Parathyroid adenoma (tissue), 2 donors: ENCODE results near the gene ZSWIM3.
"Not testable (repeated sequence)": the region's sequence is repeated elsewhere in the genome, so short reads cannot be mapped to it uniquely, and the experiment has no call there.

ENCODE experiments used
- H2AFZ ChIP-seq: fragments of 300-600 bp; sonication (generic); one replicate; pipeline ENCODE4 v1.7.0; 2017; ENCODE audit warnings: antibody characterized with exemption, mild to moderate bottlenecking
- H3K27ac ChIP-seq: fragments of 300-600 bp; sonication (generic); one replicate; pipeline ENCODE4 v1.7.0; 2017
- H3K27me3 ChIP-seq: fragments of 300-600 bp; sonication (generic); one replicate; pipeline ENCODE4 v1.7.0; 2017; ENCODE audit warnings: low read length; ENCODE audit not compliant: control insufficient read depth, insufficient read depth
- H3K36me3 ChIP-seq: fragments of 300-600 bp; sonication (generic); one replicate; pipeline ENCODE4 v1.7.0; 2017; ENCODE audit warnings: low read length; ENCODE audit not compliant: control insufficient read depth, insufficient read depth
- H3K4me1 ChIP-seq: fragments of 300-600 bp; sonication (generic); one replicate; pipeline ENCODE4 v1.7.0; 2017; ENCODE audit warnings: control low read depth
- H3K4me2 ChIP-seq: fragments of 300-600 bp; sonication (generic); one replicate; pipeline ENCODE4 v1.7.0; 2017; ENCODE audit warnings: low read length
- H3K4me3 ChIP-seq: fragments of 300-600 bp; sonication (generic); one replicate; pipeline ENCODE4 v1.7.0; 2017; ENCODE audit warnings: low read depth, low read length
- H3K79me2 ChIP-seq: fragments of 300-600 bp; sonication (generic); one replicate; pipeline ENCODE4 v1.7.0; 2017; ENCODE audit warnings: control low read depth
- H3K9ac ChIP-seq: fragments of 300-600 bp; sonication (generic); one replicate; pipeline ENCODE4 v1.7.0; 2017; ENCODE audit warnings: mild to moderate bottlenecking
- H3K9me3 ChIP-seq: fragments of 300-600 bp; sonication (generic); one replicate; pipeline ENCODE4 v1.7.0; 2017; ENCODE audit warnings: low read length; ENCODE audit not compliant: control insufficient read depth
- CTCF ChIP-seq: fragments of 300-600 bp; sonication (generic); IDR thresholded peaks from one replicate; pipeline ENCODE4 v1.7.0; 2017; ENCODE audit warnings: antibody characterized with exemption, mild to moderate bottlenecking
- donor health status: primary hyperparathyroidism.

Gene ZSWIM3

GRCh38 chr20:45896641-45897161, 39.3 kb downstream of the ZSWIM3 start:
- Histone ChIP-seq H3K4me2 (no peak overlapping the region), H3K27ac (no peak overlapping the region), H3K4me1 (peaks cover 1% of the 10 kb centered on the region), H2AFZ (no peak overlapping the region), H3K36me3 (no peaks in the 10 kb centered on the region), H3K4me3 (no peak overlapping the region), H3K27me3 (no peaks in the 10 kb centered on the region), H3K79me2 (no peaks in the 10 kb centered on the region), H3K9ac (no peak overlapping the region), H3K9me3 (no peaks in the 10 kb centered on the region)
- TF ChIP-seq CTCF: no peak

- H3K4me3 ChIP-seq: no peak overlapping the region
- no peak overlapping the region for H3K27ac ChIP-seq
- no peaks in the 10 kb centered on the region for H3K36me3 ChIP-seq
- H3K9ac ChIP-seq: no peak overlapping the region
- H3K9me3 ChIP-seq: no peaks in the 10 kb centered on the region
- no peak overlapping the region for H2AFZ ChIP-seq
- H3K27me3 ChIP-seq: no peaks in the 10 kb centered on the region
- TF ChIP-seq CTCF: no peak
- no peak overlapping the region for H3K4me2 ChIP-seq
- no peaks in the 10 kb centered on the region for H3K4me1 ChIP-seq
- no peaks in the 10 kb centered on the region for H3K79me2 ChIP-seq
Observed at GRCh38 chr20:45897289-45897688, 39.9 kb downstream of the ZSWIM3 start.

- Histone ChIP-seq H3K36me3 (no peaks in the 10 kb centered on the region), H3K27ac (no peak overlapping the region), H3K4me2 (no peak overlapping the region)
Observed at GRCh38 chr20:45897692-45898091, 40.3 kb downstream of the ZSWIM3 start.

GRCh38 chr20:45898285-45898684, 40.9 kb downstream of the ZSWIM3 start:
- H3K9me3 ChIP-seq: no peaks in the 10 kb centered on the region
- no peaks in the 10 kb centered on the region for H3K36me3 ChIP-seq
- no peak overlapping the region for H3K4me2 ChIP-seq
- H2AFZ ChIP-seq: no peak overlapping the region
- H3K4me1 ChIP-seq: no peaks in the 10 kb centered on the region
- no peak overlapping the region for H3K4me3 ChIP-seq
- H3K79me2 ChIP-seq: no peaks in the 10 kb centered on the region
- no peak for TF ChIP-seq CTCF
- no peak overlapping the region for H3K27ac ChIP-seq
- no peak overlapping the region for H3K9ac ChIP-seq
- no peaks in the 10 kb centered on the region for H3K27me3 ChIP-seq

More at GRCh38 chr20:45897692-45898091, 40.3 kb downstream of the ZSWIM3 start:
- no peak overlapping the region for H3K9ac ChIP-seq
- H3K79me2 ChIP-seq: no peaks in the 10 kb centered on the region
- H3K27me3 ChIP-seq: no peaks in the 10 kb centered on the region
- TF ChIP-seq CTCF: no peak
- no peaks in the 10 kb centered on the region for H3K4me1 ChIP-seq
- H3K4me3 ChIP-seq: no peak overlapping the region
- no peak overlapping the region for H2AFZ ChIP-seq
- no peaks in the 10 kb centered on the region for H3K9me3 ChIP-seq

GRCh38 chr20:45899046-45899835, 41.8 kb downstream of the ZSWIM3 start:
- no peaks in the 10 kb centered on the region for H3K27me3 ChIP-seq
- H3K27ac ChIP-seq: no peak overlapping the region
- H3K9me3 ChIP-seq: no peaks in the 10 kb centered on the region
- H3K4me2 ChIP-seq: no peak overlapping the region
- no peak overlapping the region for H2AFZ ChIP-seq
- no peak overlapping the region for H3K9ac ChIP-seq
- H3K4me3 ChIP-seq: no peak overlapping the region
- no peaks in the 10 kb centered on the region for H3K79me2 ChIP-seq
- H3K36me3 ChIP-seq: no peaks in the 10 kb centered on the region
- no peak for TF ChIP-seq CTCF
- H3K4me1 ChIP-seq: no peaks in the 10 kb centered on the region

- H3K4me1 ChIP-seq, H3K36me3 ChIP-seq, H3K9me3 ChIP-seq, H3K27me3 ChIP-seq, H3K4me2 ChIP-seq, H3K27ac ChIP-seq, H2AFZ ChIP-seq, H3K4me3 ChIP-seq, H3K9ac ChIP-seq, H3K79me2 ChIP-seq: not testable (repeated sequence)
Observed at GRCh38 chr20:45901332-45901731, 43.9 kb downstream of the ZSWIM3 start.
